ENCODE data around the gene NCOA1.

GRCh38 chr2:24793761-24794435 is 302.8 kb downstream of the NCOA1 start:
- TF ChIP-seq RAD21 (IDR thresholded peaks at IDR 0.05) (no peak), REST (IDR thresholded peaks at IDR 0.05) (no peak), YY1 (IDR thresholded peaks at IDR 0.05) (no peak), CTCF (IDR thresholded peaks at IDR 0.05; ENCODE audit: low read depth, low read length, missing input control) (no peak), NR2F2 (IDR thresholded peaks at IDR 0.05) (no peak), HNF4A (conservative IDR thresholded peaks at IDR 0.05) (no peak)

Data from liver (tissue), 3 donors.